GM12891 (cell line): Measurements from ENCODE around the gene BCKDHA.

Source experiments
- PAX5 ChIP-seq: IDR thresholded peaks from 2 replicates; pipeline ENCODE4 v1.6.1; 2011; ENCODE audit warnings: low read length, moderate library complexity, mild to moderate bottlenecking; ENCODE audit not compliant: insufficient read depth, severe bottlenecking
- POLR2A ChIP-seq: IDR thresholded peaks from 2 replicates; pipeline ENCODE4 v1.6.1; 2011; ENCODE audit warnings: low read depth, low read length, control low read depth
- POLR2AphosphoS5 ChIP-seq: IDR thresholded peaks from 2 replicates; pipeline ENCODE4 v1.6.1; 2011; ENCODE audit warnings: low read depth, low read length, control low read depth
- SPI1 ChIP-seq: IDR thresholded peaks from 2 replicates; pipeline ENCODE4 v1.6.1; 2011; ENCODE audit warnings: low read depth, low read length, control low read depth
- TAF1 ChIP-seq: IDR thresholded peaks from 2 replicates; pipeline ENCODE4 v1.6.1; 2011; ENCODE audit warnings: low read depth, low read length, control low read depth

GRCh38 chr19:41353466-41354342 is 43.9 kb upstream of the BCKDHA start, which contains the start of gene TGFB1:
- TF ChIP-seq POLR2A (peak; percentile 58; the same call in 1 of the 2 replicates), SPI1 (no peak), PAX5 (no peak), POLR2AphosphoS5 (no peak), TAF1 (no peak)
